Lower leg skin (tissue), 4 donors: Measurements from ENCODE around the gene WDR19. TPM values are rescaled to one million over a fixed set of nuclear protein-coding genes. Genes with fewer than 3 reads are reported as not detected.
"Not testable (repeated sequence)": the region's sequence is repeated elsewhere in the genome, so short reads cannot be mapped to it uniquely, and the experiment has no call there.

Experiments used
- DNase-seq, 2 donors: peaks; one replicate each; pipeline ENCODE4 v3.0.0-alpha.2; 2019; ENCODE audit warnings: low spot score in 2 of 2
- H3K4me3 ChIP-seq: fragments of 200-600 bp; sonication (generic); 2 replicates; pipeline ENCODE4 v1.5.1; 2017; ENCODE audit warnings: mild to moderate bottlenecking, low read depth; ENCODE audit not compliant: poor library complexity, severe bottlenecking
- CTCF ChIP-seq, 3 donors: fragments of 450-650 bp; IDR thresholded peaks; one replicate each; pipeline ENCODE4 v1.5.1; 2016; ENCODE audit warnings: antibody characterized with exemption in 3 of 3, mild to moderate bottlenecking in 3 of 3, moderate library complexity in 2 of 3
- POLR2A ChIP-seq, 2 donors: fragments of 450-650 bp; IDR thresholded peaks; one replicate each; pipeline ENCODE4 v1.6.1; 2016 to 2017; ENCODE audit warnings: antibody characterized with exemption in 2 of 2, mild to moderate bottlenecking in 1 of 2, moderate library complexity in 1 of 2
- WGBS, 2 donors: methylation state at CpG; one replicate each; pipeline ENCODE4 v1.1.5; 2018; 5-methylcytosine and 5-hydroxymethylcytosine counted together
- intact Hi-C: fragments of 100-400 bp; cut with DNase I; formaldehyde crosslinking; loops from one replicate; pipeline ENCODE4 v1.15.0; 2023; ENCODE audit warnings: low total_unique reads
- total RNA-seq, 4 donors: library from RNA; depleted of rRNA; stranded (reverse); fragments of >200 nt; gene quantifications; one replicate each; pipeline ENCODE4 v1.1.0, GENCODE V29; 2016

Gene WDR19
- 10 to 100 TPM; 16.2 to 49.1 (median 24.6) TPM for total RNA-seq

- no peak for TF ChIP-seq CTCF (IDR thresholded peaks at IDR 0.05)
- TF ChIP-seq POLR2A (IDR thresholded peaks at IDR 0.05), result no peak
- WGBS, 2 donors, result 0% methylated on average over 45 to 48 of the region's 48 CpGs
- peak; percentile 99 to 100 for DNase-seq
- peak within 1 kb of the TSS; percentile 59 for H3K4me3 ChIP-seq
- intact Hi-C loops, result no loop called here
Measured at GRCh38 chr4:39181905-39182638, at the start of gene WDR19. TSS of gene WDR19 (plus strand) at chr4:39182529. CDS start at chr4:39182558, 29 bp downstream.

GRCh38 chr4:39133623-39134022 is 48.7 kb upstream of the WDR19 start:
- no peak for DNase-seq
- WGBS, 2 donors, result 95 to 96% methylated on average over 3 of the region's 3 CpGs
- no peak overlapping the region for H3K4me3 ChIP-seq
- intact Hi-C loops, result no loop called here
- TF ChIP-seq CTCF (IDR thresholded peaks at IDR 0.05) (no peak), POLR2A (IDR thresholded peaks at IDR 0.05) (no peak)

GRCh38 chr4:39134683-39135306 is 47.5 kb upstream of the WDR19 start:
- intact Hi-C loops, result no loop called here
- H3K4me3 ChIP-seq, result no peak overlapping the region
- 28 to 51% methylated on average over 2 of the region's 2 CpGs for WGBS, 2 donors
- TF ChIP-seq CTCF (IDR thresholded peaks at IDR 0.05), result no peak
- TF ChIP-seq POLR2A (IDR thresholded peaks at IDR 0.05), result no peak
- DNase-seq, result no peak

- H3K4me3 ChIP-seq, DNase-seq, intact Hi-C loops: not testable (repeated sequence)
- WGBS, 2 donors, result 80% methylated on average over 3 of the region's 3 CpGs
Measured at GRCh38 chr4:39138227-39138626, 44.1 kb upstream of the WDR19 start.

GRCh38 chr4:39146211-39146610 is 36.1 kb upstream of the WDR19 start:
- 57 to 69% methylated on average over 1 of the region's 1 CpG for WGBS, 2 donors
- no peak overlapping the region for H3K4me3 ChIP-seq
- intact Hi-C loops, result no loop called here
- no peak for TF ChIP-seq CTCF (IDR thresholded peaks at IDR 0.05)
- no peak for DNase-seq

GRCh38 chr4:39154009-39154408 is 28.3 kb upstream of the WDR19 start:
- no peak for DNase-seq
- H3K4me3 ChIP-seq, result no peak overlapping the region
- intact Hi-C loops, result no loop called here
- TF ChIP-seq POLR2A (IDR thresholded peaks at IDR 0.05) (no peak), CTCF (IDR thresholded peaks at IDR 0.05) (no peak)
- WGBS, 2 donors, result 94 to 95% methylated on average over 4 of the region's 4 CpGs
